Endothelial cell (in vitro differentiated cells): Measurements from ENCODE around the gene VSIG4. TPM values are rescaled to one million over a fixed set of nuclear protein-coding genes. Genes with fewer than 3 reads are reported as not detected.

Source experiments
- DNase-seq: peaks from one replicate; pipeline ENCODE4 v3.0.0; 2021; ENCODE audit warnings: low spot score
- H3K27ac Mint-ChIP-seq: one replicate; pipeline ENCODE4 v1.8.0; 2021; ENCODE audit warnings: mixed read lengths, inconsistent platforms; ENCODE audit not compliant: unreplicated experiment
- H3K27me3 Mint-ChIP-seq: one replicate; pipeline ENCODE4 v1.8.0; 2021; ENCODE audit warnings: mild to moderate bottlenecking, moderate library complexity, mixed read lengths, inconsistent platforms; ENCODE audit not compliant: unreplicated experiment
- H3K36me3 Mint-ChIP-seq: one replicate; pipeline ENCODE4 v1.8.0; 2021; ENCODE audit warnings: mild to moderate bottlenecking, low read depth, mixed read lengths, inconsistent platforms; ENCODE audit not compliant: unreplicated experiment
- H3K4me1 Mint-ChIP-seq: one replicate; pipeline ENCODE4 v1.8.0; 2021; ENCODE audit warnings: mild to moderate bottlenecking, mixed read lengths, inconsistent platforms; ENCODE audit not compliant: unreplicated experiment
- H3K4me3 Mint-ChIP-seq: one replicate; pipeline ENCODE4 v1.8.0; 2021; ENCODE audit warnings: mild to moderate bottlenecking, mixed read lengths, inconsistent platforms; ENCODE audit not compliant: unreplicated experiment
- H3K9me3 Mint-ChIP-seq: one replicate; pipeline ENCODE4 v1.8.0; 2021; ENCODE audit warnings: mixed read lengths, inconsistent platforms; ENCODE audit not compliant: unreplicated experiment
- total RNA-seq: library from RNA; stranded (reverse); fragmentation: NEBNext Ultra II Directional; extraction: Animal tissue kit (Norgen Biotek cat#: 25700); gene quantifications from one replicate; pipeline ENCODE4 v1.2.1, GENCODE V29; 2021; ENCODE audit not compliant: unreplicated experiment
- TF ChIP-seq, protein P1 (sequence below): fragments of 200-600 bp; sonication (generic); IDR thresholded peaks from one replicate; pipeline ENCODE4 v1.5.0; 2021; ENCODE audit warnings: antibody characterized with exemption; ENCODE audit not compliant: unreplicated experiment

VSIG4 gene
- total RNA-seq, 1 donor from 2014 or later: not detected

DNA sequence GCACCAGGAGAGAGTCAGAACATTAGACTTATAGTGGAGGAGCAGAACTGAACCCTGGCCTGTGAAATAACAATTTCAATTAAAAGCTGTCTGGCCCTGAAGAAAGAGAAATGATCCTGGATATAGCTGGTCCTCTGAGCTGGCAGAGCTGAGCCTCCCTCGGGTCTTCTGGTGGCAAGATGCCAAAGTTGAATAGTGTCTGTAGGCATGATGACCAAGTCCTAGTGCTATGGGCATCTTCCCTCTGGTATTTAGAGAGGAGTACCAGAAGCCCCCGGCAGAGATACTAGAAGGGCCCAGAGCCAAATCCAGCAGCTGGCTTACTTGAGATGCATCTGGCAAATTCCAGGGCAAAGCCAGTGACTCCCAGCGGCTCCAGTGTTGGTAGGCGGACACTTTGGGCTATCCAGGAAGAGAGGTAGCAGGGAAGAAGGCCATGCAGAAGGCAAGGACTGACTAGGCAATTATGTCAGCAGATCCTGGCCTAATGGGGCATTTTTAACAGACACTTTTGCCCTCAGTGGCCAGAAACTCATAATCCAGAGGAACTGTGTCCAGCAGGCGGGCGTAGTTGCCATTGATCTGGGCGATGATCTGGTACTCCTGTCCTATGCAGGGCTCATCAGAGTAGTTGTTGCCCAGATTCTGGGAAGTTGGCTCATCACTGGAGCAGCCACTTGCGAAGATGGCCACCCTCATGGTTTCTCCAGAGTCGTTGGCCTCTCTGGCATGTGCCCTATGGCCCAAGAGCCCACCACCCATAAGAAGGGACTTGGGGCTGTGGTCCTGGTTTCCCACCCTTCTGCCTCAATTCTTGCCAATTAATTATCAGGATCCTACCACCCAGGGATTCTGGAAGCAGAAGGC lies 17.9 kb downstream of the VSIG4 start:
- Mint-ChIP-seq H3K36me3 (peaks cover 3% of the 10 kb centered on the region), H3K27ac (no peak overlapping the region), H3K9me3 (no peaks in the 10 kb centered on the region), H3K27me3 (peaks cover 4% of the 10 kb centered on the region), H3K4me3 (no peak overlapping the region), H3K4me1 (peaks cover 8% of the 10 kb centered on the region)
- TF ChIP-seq, protein P1, sequence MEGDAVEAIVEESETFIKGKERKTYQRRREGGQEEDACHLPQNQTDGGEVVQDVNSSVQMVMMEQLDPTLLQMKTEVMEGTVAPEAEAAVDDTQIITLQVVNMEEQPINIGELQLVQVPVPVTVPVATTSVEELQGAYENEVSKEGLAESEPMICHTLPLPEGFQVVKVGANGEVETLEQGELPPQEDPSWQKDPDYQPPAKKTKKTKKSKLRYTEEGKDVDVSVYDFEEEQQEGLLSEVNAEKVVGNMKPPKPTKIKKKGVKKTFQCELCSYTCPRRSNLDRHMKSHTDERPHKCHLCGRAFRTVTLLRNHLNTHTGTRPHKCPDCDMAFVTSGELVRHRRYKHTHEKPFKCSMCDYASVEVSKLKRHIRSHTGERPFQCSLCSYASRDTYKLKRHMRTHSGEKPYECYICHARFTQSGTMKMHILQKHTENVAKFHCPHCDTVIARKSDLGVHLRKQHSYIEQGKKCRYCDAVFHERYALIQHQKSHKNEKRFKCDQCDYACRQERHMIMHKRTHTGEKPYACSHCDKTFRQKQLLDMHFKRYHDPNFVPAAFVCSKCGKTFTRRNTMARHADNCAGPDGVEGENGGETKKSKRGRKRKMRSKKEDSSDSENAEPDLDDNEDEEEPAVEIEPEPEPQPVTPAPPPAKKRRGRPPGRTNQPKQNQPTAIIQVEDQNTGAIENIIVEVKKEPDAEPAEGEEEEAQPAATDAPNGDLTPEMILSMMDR: no peak
- DNase-seq: no peak

DNA sequence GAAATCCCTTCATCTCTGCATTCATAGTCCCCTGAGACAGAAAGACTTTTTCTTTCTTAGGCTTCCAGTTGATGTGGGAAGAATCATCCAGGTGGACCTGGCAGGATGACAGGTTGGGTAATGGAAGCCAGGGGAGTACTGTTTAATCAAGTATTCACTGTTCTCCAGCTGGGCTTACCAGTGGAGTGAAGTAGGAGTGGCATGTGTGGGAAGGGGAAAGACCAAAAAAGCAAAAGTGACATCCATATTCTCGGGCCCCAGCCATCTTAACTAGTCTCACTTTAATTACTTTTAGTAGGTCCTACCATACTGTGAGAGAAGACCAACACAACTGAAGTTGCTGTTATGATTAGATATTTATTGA lies 18.5 kb downstream of the VSIG4 start:
- Mint-ChIP-seq H3K27ac (no peak overlapping the region), H3K9me3 (no peaks in the 10 kb centered on the region), H3K4me1 (peaks cover 8% of the 10 kb centered on the region), H3K27me3 (peaks cover 4% of the 10 kb centered on the region), H3K36me3 (peaks cover 3% of the 10 kb centered on the region), H3K4me3 (no peak overlapping the region)
- TF ChIP-seq, protein P1: no peak
- no peak for DNase-seq

DNA sequence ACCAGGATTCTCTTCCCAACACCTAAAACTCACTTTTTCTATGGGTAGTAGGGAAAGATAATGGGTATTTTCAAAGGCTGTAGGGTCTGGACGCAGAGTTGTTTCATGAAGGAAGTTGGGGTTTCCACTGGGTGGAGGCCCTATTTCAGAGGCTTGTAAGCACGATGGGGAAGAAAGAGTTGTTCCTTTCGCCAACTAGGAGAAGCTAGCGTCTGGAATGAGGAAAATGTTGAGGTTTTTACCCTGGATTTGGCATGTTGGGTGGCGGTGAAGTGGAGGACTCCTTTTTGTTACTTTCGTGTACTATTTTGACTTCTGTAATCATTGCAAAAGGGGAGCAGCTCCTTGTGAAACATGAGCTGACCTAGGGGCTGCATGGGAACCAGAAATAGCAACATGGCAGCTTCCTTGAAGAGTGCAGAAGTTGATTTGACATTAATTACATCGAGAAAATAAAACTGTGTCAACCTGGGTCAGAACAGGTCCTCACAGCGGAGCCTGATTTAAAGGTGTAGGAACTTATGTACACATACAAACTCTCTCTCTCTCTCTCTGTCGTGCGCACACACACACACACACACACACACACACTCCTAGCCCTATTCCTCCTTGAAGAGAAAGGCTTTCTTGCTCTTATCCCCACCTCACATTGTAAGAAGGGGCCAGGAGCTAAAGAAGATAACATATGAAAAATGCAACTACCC lies 19.1 kb downstream of the VSIG4 start:
- Mint-ChIP-seq H3K9me3 (no peaks in the 10 kb centered on the region), H3K4me3 (no peak overlapping the region), H3K27me3 (peaks cover 4% of the 10 kb centered on the region), H3K27ac (no peak overlapping the region), H3K4me1 (peaks cover 8% of the 10 kb centered on the region), H3K36me3 (peaks cover 3% of the 10 kb centered on the region)
- DNase-seq: no peak
- TF ChIP-seq, protein P1: no peak

DNA sequence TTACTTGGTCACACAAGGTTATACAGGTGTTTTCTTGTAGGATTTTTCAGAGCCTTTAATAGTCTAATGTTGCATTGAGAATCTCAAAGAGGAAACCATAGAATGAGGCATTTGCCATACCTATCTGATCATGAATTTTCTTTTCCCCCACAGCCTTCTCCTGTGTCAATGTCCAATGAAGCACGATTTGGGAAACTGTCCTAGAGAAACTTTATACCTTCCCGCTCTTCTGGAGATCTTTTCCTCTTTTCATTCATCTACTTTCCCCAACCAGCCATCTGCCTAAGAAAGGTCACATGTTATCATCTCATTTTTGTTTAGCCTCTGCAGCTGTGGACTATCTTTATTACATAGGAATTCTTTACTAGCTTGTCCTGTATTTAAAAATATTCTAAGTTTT lies 19.9 kb downstream of the VSIG4 start:
- Mint-ChIP-seq H3K9me3 (no peaks in the 10 kb centered on the region), H3K36me3 (peaks cover 3% of the 10 kb centered on the region), H3K4me3 (no peak overlapping the region), H3K4me1 (peaks cover 10% of the 10 kb centered on the region), H3K27me3 (peaks cover 4% of the 10 kb centered on the region), H3K27ac (no peak overlapping the region)
- DNase-seq: no peak
- TF ChIP-seq, protein P1: no peak

DNA sequence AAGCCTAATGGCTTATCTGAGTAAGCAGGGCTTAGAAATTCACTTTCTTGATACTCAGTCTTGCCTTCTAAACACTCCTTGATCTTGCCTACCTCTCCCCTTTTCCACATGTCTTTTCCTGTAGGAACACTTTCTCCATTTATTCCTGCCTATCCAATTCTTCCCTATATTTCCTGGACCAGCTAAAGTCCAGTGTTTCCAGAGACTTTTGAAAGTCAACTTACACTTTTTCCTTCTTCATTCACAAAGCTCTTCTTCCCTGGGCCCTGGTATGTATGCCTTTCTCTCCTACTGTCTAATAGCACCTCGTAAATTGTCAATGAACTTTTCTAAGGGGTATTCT lies 20.6 kb downstream of the VSIG4 start:
- TF ChIP-seq, protein P1: no peak
- no peaks in the 10 kb centered on the region for H3K9me3 Mint-ChIP-seq
- no peak overlapping the region for H3K4me3 Mint-ChIP-seq
- H3K27me3 Mint-ChIP-seq: peaks cover 4% of the 10 kb centered on the region
- no peak for DNase-seq
- H3K36me3 Mint-ChIP-seq: peaks cover 3% of the 10 kb centered on the region
- H3K4me1 Mint-ChIP-seq: peaks cover 13% of the 10 kb centered on the region
- no peak overlapping the region for H3K27ac Mint-ChIP-seq
